ENCODE results near the gene KHSRP.

Gene KHSRP, protein sequence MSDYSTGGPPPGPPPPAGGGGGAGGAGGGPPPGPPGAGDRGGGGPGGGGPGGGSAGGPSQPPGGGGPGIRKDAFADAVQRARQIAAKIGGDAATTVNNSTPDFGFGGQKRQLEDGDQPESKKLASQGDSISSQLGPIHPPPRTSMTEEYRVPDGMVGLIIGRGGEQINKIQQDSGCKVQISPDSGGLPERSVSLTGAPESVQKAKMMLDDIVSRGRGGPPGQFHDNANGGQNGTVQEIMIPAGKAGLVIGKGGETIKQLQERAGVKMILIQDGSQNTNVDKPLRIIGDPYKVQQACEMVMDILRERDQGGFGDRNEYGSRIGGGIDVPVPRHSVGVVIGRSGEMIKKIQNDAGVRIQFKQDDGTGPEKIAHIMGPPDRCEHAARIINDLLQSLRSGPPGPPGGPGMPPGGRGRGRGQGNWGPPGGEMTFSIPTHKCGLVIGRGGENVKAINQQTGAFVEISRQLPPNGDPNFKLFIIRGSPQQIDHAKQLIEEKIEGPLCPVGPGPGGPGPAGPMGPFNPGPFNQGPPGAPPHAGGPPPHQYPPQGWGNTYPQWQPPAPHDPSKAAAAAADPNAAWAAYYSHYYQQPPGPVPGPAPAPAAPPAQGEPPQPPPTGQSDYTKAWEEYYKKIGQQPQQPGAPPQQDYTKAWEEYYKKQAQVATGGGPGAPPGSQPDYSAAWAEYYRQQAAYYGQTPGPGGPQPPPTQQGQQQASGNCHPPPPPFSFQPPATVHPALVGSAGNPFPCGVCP

DNA sequence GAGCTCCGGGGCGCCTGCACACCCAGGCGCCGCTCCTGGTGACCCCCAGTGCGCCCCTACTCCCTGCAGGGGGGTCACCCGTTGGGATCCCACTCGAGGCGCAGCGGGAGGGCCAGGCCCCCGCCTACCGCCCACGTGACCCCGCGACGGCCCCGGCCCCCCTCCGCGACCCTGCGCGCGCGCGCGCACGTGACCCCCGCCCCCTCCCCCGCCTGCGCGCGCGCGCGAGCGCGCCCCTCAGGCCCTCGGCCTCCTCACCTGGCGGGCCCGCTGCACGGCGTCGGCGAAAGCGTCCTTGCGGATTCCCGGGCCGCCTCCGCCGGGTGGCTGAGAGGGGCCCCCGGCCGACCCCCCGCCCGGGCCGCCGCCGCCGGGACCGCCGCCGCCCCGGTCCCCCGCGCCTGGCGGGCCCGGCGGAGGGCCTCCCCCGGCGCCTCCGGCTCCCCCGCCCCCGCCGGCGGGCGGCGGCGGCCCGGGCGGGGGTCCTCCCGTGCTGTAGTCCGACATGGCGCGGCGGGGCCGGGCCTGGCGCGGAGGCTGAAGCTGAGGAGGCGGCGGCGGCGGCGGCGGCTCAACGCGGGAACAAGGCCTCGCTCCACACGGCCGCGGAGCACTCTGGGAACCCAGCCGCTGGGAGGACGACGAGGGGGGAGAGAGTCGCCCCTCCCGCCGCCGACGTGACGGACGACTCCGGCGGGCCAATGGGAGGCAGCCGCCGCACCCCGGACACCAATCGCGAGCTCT lies at the start of gene KHSRP:
TSS of gene KHSRP (minus strand) at position 617 of the 744 bp plus-strand sequence. CDS start at position 507, 110 bp downstream.
- peak; percentile 99 for DNase-seq (ENCODE audit: extremely low read depth, insufficient read length)
- Histone ChIP-seq H3K36me3 (ENCODE audit: control insufficient read depth, insufficient read depth, low read length) (peaks cover 17% of the 10 kb centered on the region), H3K4me3 (replicated peaks; ENCODE audit: low read depth, low read length) (peak within 1 kb of the TSS; percentile 83), H3K27me3 (replicated peaks; ENCODE audit: control insufficient read depth, insufficient read depth, low read length) (no peaks in the 10 kb centered on the region)
- TF ChIP-seq, protein P1, sequence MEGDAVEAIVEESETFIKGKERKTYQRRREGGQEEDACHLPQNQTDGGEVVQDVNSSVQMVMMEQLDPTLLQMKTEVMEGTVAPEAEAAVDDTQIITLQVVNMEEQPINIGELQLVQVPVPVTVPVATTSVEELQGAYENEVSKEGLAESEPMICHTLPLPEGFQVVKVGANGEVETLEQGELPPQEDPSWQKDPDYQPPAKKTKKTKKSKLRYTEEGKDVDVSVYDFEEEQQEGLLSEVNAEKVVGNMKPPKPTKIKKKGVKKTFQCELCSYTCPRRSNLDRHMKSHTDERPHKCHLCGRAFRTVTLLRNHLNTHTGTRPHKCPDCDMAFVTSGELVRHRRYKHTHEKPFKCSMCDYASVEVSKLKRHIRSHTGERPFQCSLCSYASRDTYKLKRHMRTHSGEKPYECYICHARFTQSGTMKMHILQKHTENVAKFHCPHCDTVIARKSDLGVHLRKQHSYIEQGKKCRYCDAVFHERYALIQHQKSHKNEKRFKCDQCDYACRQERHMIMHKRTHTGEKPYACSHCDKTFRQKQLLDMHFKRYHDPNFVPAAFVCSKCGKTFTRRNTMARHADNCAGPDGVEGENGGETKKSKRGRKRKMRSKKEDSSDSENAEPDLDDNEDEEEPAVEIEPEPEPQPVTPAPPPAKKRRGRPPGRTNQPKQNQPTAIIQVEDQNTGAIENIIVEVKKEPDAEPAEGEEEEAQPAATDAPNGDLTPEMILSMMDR (IDR thresholded peaks at IDR 0.05; ENCODE audit: insufficient read depth, low read length, poor library complexity, severe bottlenecking), result no peak

DNA sequence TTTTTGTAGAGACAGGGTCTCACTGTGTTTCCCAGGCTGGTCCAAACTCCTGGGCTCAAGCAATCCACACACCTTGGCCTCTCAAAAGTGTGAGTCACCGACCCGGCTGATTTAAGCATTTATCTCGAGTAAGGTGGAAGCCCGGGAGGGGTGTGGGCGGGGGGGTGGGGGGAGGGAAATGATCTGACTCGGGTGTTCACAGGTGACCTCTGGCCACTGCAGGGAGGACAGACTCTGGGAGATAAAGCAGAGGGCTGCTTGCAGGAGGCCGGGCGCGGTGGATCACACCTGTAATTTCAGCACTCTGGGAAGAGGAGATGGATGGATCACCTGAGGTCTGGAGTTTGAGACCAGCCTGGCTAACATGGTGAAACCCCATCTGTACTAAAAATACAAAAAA lies 49.0 kb upstream of the KHSRP start:
- Histone ChIP-seq H3K27me3 (replicated peaks; ENCODE audit: control insufficient read depth, insufficient read depth, low read length) (no peaks in the 10 kb centered on the region), H3K36me3 (ENCODE audit: control insufficient read depth, insufficient read depth, low read length) (peaks cover 34% of the 10 kb centered on the region), H3K4me3 (replicated peaks; ENCODE audit: low read depth, low read length) (no peak overlapping the region)
- no peak for DNase-seq (ENCODE audit: extremely low read depth, insufficient read length)
- TF ChIP-seq, protein P1 (IDR thresholded peaks at IDR 0.05; ENCODE audit: insufficient read depth, low read length, poor library complexity, severe bottlenecking), result no peak

DNA sequence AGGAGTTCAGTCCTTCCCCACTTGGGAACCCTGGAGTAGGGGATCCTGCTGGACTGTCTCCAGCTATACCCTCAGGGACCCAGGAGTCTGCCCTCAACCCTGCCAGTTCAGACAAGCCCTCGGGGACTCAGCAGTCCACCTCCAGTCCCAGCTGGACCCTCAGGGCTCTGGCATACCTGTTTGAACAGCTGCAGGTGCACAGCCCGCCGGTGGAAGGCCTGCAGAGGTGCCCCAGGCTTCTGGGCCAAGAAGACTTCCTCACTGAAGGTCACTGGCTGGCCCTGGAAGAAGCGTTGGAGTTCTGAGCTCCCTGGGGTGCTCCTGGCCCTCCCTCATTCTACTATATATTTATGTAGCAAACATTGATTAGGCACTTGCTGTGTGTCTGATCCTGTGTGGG lies 48.1 kb upstream of the KHSRP start:
- TF ChIP-seq, protein P1 (IDR thresholded peaks at IDR 0.05; ENCODE audit: insufficient read depth, low read length, poor library complexity, severe bottlenecking), result no peak
- Histone ChIP-seq H3K4me3 (replicated peaks; ENCODE audit: low read depth, low read length) (no peak overlapping the region), H3K27me3 (replicated peaks; ENCODE audit: control insufficient read depth, insufficient read depth, low read length) (no peaks in the 10 kb centered on the region), H3K36me3 (ENCODE audit: control insufficient read depth, insufficient read depth, low read length) (peaks cover 33% of the 10 kb centered on the region)
- no peak for DNase-seq (ENCODE audit: extremely low read depth, insufficient read length)

DNA sequence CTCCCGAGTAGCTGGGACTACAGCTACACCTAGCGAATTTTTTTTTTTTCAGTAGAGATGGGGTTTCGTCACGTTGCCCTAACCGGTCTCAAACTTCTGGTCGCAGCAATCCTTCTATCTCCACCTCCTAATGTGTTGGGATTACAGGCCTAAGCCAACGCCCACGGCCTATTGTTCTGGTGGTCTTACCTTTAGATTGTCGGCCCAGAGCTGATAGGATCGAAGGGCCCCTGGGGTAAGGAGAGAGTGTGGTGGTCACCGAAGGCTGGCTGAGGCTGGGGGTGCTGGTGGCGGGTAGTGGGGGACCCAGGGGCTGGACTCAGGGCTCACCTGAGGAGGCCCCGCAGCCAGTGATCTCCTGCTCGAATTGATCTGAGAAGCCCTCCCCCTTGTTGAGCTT lies 46.5 kb upstream of the KHSRP start:
- H3K36me3 ChIP-seq (ENCODE audit: control insufficient read depth, insufficient read depth, low read length), result peaks cover 23% of the 10 kb centered on the region
- TF ChIP-seq, protein P1 (IDR thresholded peaks at IDR 0.05; ENCODE audit: insufficient read depth, low read length, poor library complexity, severe bottlenecking), result no peak
- H3K4me3 ChIP-seq (replicated peaks; ENCODE audit: low read depth, low read length), result no peak overlapping the region
- no peaks in the 10 kb centered on the region for H3K27me3 ChIP-seq (replicated peaks; ENCODE audit: control insufficient read depth, insufficient read depth, low read length)
- no peak for DNase-seq (ENCODE audit: extremely low read depth, insufficient read length)

DNA sequence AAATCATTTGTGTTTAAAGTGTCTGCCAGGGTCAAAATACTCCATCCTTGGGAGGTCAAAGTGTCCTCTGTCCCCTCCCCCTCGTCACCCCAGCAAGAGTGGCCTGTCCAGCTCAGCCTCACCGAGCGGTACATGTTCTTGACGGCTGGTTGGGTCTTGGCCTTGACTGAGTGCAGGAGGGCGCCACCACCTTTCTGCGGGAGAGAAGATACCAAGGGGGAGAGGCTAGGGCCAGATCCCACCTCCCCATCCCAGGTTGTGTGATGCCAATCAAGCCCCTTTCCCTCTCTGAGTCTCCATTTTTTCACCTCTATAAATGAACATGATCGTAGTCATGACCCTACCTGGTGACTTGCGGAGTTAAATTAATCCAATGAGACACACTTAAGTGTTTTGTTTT lies 45.6 kb upstream of the KHSRP start:
- Histone ChIP-seq H3K4me3 (replicated peaks; ENCODE audit: low read depth, low read length) (no peak overlapping the region), H3K36me3 (ENCODE audit: control insufficient read depth, insufficient read depth, low read length) (peaks cover 15% of the 10 kb centered on the region), H3K27me3 (replicated peaks; ENCODE audit: control insufficient read depth, insufficient read depth, low read length) (no peaks in the 10 kb centered on the region)
- DNase-seq (ENCODE audit: extremely low read depth, insufficient read length), result no peak
- TF ChIP-seq, protein P1 (IDR thresholded peaks at IDR 0.05; ENCODE audit: insufficient read depth, low read length, poor library complexity, severe bottlenecking), result no peak

All from GM06990 (cell line).